HEK293 (cell line): ENCODE data around the gene INPP5A.

Experiments
- CTCF ChIA-PET: fragments of 350-600 bp; formaldehyde crosslinking; extraction: SDS; loops from one replicate; lab custom pipeline; 2021; ENCODE audit warnings: antibody characterized with exemption; lab: Yijun Ruan, JAX
- POLR2A ChIA-PET: fragments of 300-600 bp; formaldehyde crosslinking; extraction: SDS; loops from one replicate; lab custom pipeline; 2020; ENCODE audit warnings: antibody characterized with exemption, inconsistent platforms; lab: Yijun Ruan, JAX
- H3K27ac ChIP-seq: fragments of 200-500 bp; sonication (Bioruptor generic); 2 replicates; pipeline ENCODE4 v1.5.1; 2014; ENCODE audit warnings: low read depth, low read length, control low read depth, inconsistent platforms; ENCODE audit errors: extremely low read depth
- H3K36me3 ChIP-seq, 2 experiments: fragments of 200-500 bp in 1 of 2; sonication (Bioruptor generic) in 1 of 2; 1 replicate in 1 of 2; 2 replicates in 1 of 2; pipeline ENCODE4 v1.5.1; 2014 to 2017; ENCODE audit warnings: inconsistent platforms in 2 of 2, low read length in 2 of 2; ENCODE audit not compliant: control insufficient read depth in 2 of 2, insufficient read depth in 1 of 2
- H3K4me1 ChIP-seq: fragments of 200-500 bp; sonication (Bioruptor generic); 2 replicates; pipeline ENCODE4 v1.5.1; 2014; ENCODE audit warnings: mild to moderate bottlenecking, low read length, inconsistent platforms; ENCODE audit not compliant: control insufficient read depth, insufficient read depth
- H3K4me3 ChIP-seq: 2 replicates; pipeline ENCODE4 v1.5.1; 2011; ENCODE audit warnings: low read depth, mild to moderate bottlenecking, control low read depth, low read length, moderate library complexity
- H3K9me3 ChIP-seq: fragments of 200-500 bp; sonication (Bioruptor generic); 2 replicates; pipeline ENCODE4 v1.5.1; 2014; ENCODE audit warnings: low read depth, low read length, inconsistent platforms; ENCODE audit not compliant: control insufficient read depth, insufficient read depth
- BCL6B ChIP-seq: fragments of 450-650 bp; formaldehyde crosslinking; IDR thresholded peaks from 2 replicates; pipeline ENCODE4 v1.5.1; 2017; ENCODE audit warnings: missing biosample characterization, missing genetic modification characterization
- GLIS1 ChIP-seq: fragments of 450-650 bp; formaldehyde crosslinking; IDR thresholded peaks from 2 replicates; pipeline ENCODE4 v1.5.1; 2016; ENCODE audit warnings: missing biosample characterization, missing genetic modification characterization
- PRDM2 ChIP-seq: fragments of 450-650 bp; formaldehyde crosslinking; IDR thresholded peaks from 2 replicates; pipeline ENCODE4 v1.5.1; 2016; ENCODE audit warnings: missing biosample characterization, missing genetic modification characterization, borderline replicate concordance
- ZBTB11 ChIP-seq: fragments of 450-650 bp; formaldehyde crosslinking; conservative IDR thresholded peaks from 2 replicates; pipeline ENCODE4 v1.5.1; 2016; ENCODE audit warnings: low read depth, missing biosample characterization, missing genetic modification characterization
- ZIC2 ChIP-seq: fragments of 450-650 bp; formaldehyde crosslinking; IDR thresholded peaks from 2 replicates; pipeline ENCODE4 v1.5.1; 2016; ENCODE audit warnings: missing biosample characterization, missing genetic modification characterization
- ZNF121 ChIP-seq: fragments of 450-650 bp; formaldehyde crosslinking; IDR thresholded peaks from 2 replicates; pipeline ENCODE4 v1.5.1; 2016; ENCODE audit warnings: missing biosample characterization, missing genetic modification characterization
- ZNF341 ChIP-seq: fragments of 450-650 bp; formaldehyde crosslinking; IDR thresholded peaks from 2 replicates; pipeline ENCODE4; 2016; ENCODE audit warnings: low read depth, missing biosample characterization, missing genetic modification characterization
- ZNF416 ChIP-seq: fragments of 450-650 bp; formaldehyde crosslinking; IDR thresholded peaks from 2 replicates; pipeline ENCODE4 v1.5.1; 2016; ENCODE audit warnings: missing biosample characterization, missing genetic modification characterization
- ZNF518A ChIP-seq: fragments of 450-650 bp; formaldehyde crosslinking; conservative IDR thresholded peaks from 2 replicates; pipeline ENCODE4 v1.5.1; 2016; ENCODE audit warnings: low read depth, missing biosample characterization, missing genetic modification characterization
- ZNF549 ChIP-seq: fragments of 450-650 bp; IDR thresholded peaks from 2 replicates; pipeline ENCODE4 v1.5.1; 2018; ENCODE audit warnings: missing biosample characterization, missing genetic modification characterization, mild to moderate bottlenecking, inconsistent platforms, moderate library complexity
- ZNF596 ChIP-seq: fragments of 450-650 bp; IDR thresholded peaks from 2 replicates; pipeline ENCODE4 v1.5.0; 2018; ENCODE audit warnings: missing biosample characterization, mild to moderate bottlenecking, missing genetic modification characterization, moderate library complexity

The INPP5A gene

GRCh38 chr10:132520177-132520811 is 17.3 kb upstream of the INPP5A start (continued):
- peak; percentile 86 for TF ChIP-seq GLIS1 (tag by site-specific recombination)
- TF ChIP-seq ZIC2: peak; percentile 28; the same call in 1 of the 2 replicates
- TF ChIP-seq PRDM2 (tag by site-specific recombination): no peak

GRCh38 chr10:132521041-132521465 is 16.5 kb upstream of the INPP5A start:
- H3K36me3 ChIP-seq: no peaks in the 10 kb centered on the region
- no peak overlapping the region for H3K4me3 ChIP-seq
- TF ChIP-seq ZNF596 (tag by site-specific recombination): no peak
- TF ChIP-seq ZBTB11 (tag by site-specific recombination): no peak
- TF ChIP-seq ZNF518A (tag by site-specific recombination): no peak
- TF ChIP-seq ZNF121 (tag by site-specific recombination): no peak
- no peak for TF ChIP-seq BCL6B
- TF ChIP-seq ZNF416 (tag by site-specific recombination): no peak
- no peak for TF ChIP-seq ZNF341
- no peak for TF ChIP-seq ZNF549
- CTCF ChIA-PET: interaction anchor here (0.5 to 1.5 kb wide), 3 partner anchors 12 to 350 kb away, joined by 3 to 4 read pairs (median 3); no protein-coding TSS in a partner anchor
- H3K27ac ChIP-seq: no peak overlapping the region
- peaks cover 12% of the 10 kb centered on the region for H3K4me1 ChIP-seq
- no peaks in the 10 kb centered on the region for H3K9me3 ChIP-seq
- POLR2A ChIA-PET: interaction anchor here (0.7 kb wide), 1 partner anchor 852 kb away, joined by 3 read pairs; no protein-coding TSS in a partner anchor
